A673 (cell line): ENCODE results near the gene ACTL10.

ENCODE experiments used
- CTCF ChIP-seq: fragments of 300-800, 200-600 bp; sonication (generic); conservative IDR thresholded peaks from 2 replicates; pipeline ENCODE4 v1.5.1; 2017; ENCODE audit warnings: low read depth, mild to moderate bottlenecking, antibody characterized with exemption, low read length, moderate library complexity, mixed read lengths
- EZH2 ChIP-seq: fragments of 200-600 bp; sonication (generic); IDR thresholded peaks from 2 replicates; pipeline ENCODE4 v1.6.1; 2017; ENCODE audit warnings: borderline replicate concordance, low read depth, mild to moderate bottlenecking, mixed read lengths, antibody characterized with exemption, low read length; ENCODE audit not compliant: poor library complexity, severe bottlenecking

DNA sequence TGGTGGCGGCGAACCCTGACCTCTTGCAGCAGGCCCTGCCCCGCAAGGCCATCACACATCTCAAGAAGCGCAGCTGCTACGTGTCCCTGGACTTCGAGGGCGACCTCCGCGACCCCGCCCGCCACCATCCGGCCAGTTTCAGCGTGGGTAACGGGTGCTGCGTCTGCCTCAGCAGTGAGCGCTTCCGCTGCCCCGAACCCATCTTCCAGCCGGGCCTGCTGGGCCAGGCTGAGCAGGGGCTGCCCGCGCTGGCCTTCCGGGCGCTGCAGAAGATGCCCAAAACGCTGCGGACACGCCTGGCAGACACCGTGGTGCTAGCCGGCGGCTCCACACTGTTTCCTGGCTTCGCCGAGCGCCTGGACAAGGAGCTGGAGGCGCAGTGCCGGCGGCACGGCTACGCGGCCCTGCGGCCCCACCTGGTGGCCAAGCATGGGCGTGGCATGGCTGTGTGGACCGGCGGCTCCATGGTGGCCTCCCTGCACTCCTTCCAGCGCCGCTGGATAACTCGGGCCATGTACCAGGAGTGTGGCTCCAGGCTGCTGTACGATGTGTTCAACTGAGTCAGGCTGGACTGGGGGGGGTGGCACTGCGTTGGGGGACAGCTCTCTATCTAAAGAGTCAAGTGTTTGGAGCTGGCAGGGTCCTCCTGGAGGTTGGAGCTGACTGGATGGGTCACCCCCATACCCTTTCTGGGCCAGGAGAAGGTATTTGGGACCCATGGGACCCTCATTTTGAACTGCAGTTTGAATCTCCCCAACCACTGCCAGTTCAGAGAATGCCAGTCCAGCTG is 1.1 kb downstream of the ACTL10 start:
- TF ChIP-seq CTCF (peak; percentile 94), EZH2 (no peak)
